Tibial artery (tissue), 4 donors: ENCODE results near the gene ADAMTS17.

ENCODE experiments used
- DNase-seq, 2 donors: peaks; one replicate each; pipeline ENCODE4 v3.0.0-alpha.2; 2019
- H3K27ac ChIP-seq, 2 donors: fragments of 200-600 bp; sonication (generic) in 1 of 2; 1 replicate in 1 of 2; 2 replicates in 1 of 2; pipeline ENCODE4 v1.5.1; 2018 to 2019; ENCODE audit warnings: mild to moderate bottlenecking in 1 of 2
- H3K27me3 ChIP-seq, 2 donors: fragments of 200-600 bp; sonication (generic) in 1 of 2; one replicate each; pipeline versions ENCODE4 v1.5.1 to v1.6.0; 2016 to 2019
- H3K36me3 ChIP-seq, 3 donors: fragments of 200-600 bp; sonication (generic) in 2 of 3; one replicate each; pipeline ENCODE4 v1.5.1; 2016 to 2019; ENCODE audit warnings: mild to moderate bottlenecking in 2 of 3
- H3K4me1 ChIP-seq, 4 donors: fragments of 200-600 bp; sonication (generic) in 2 of 4; 1 replicate in 3 of 4; 2 replicates in 1 of 4; pipeline ENCODE4 v1.5.1; 2016 to 2019
- H3K4me3 ChIP-seq, 2 donors: fragments of 200-600 bp; sonication (generic) in 1 of 2; 1 replicate in 1 of 2; 2 replicates in 1 of 2; pipeline ENCODE4 v1.5.1; 2018 to 2019; ENCODE audit warnings: mild to moderate bottlenecking in 2 of 2
- H3K9me3 ChIP-seq, 3 donors: fragments of 200-600 bp; sonication (generic) in 1 of 3; one replicate each; pipeline ENCODE4 v1.5.1; 2016 to 2019
- intact Hi-C: fragments of 100-400 bp; cut with DNase I; formaldehyde crosslinking; loops from one replicate; pipeline ENCODE4 v1.15.0; 2023; ENCODE audit warnings: low total_unique reads
- TF ChIP-seq, protein P1 (sequence below), 2 experiments: fragments of 200-600 bp in 1 of 2; fragments of 450-650 bp in 1 of 2; IDR thresholded peaks; one replicate each; pipeline ENCODE4 v1.5.1; 2017 to 2019; ENCODE audit warnings: antibody characterized with exemption in 2 of 2, mild to moderate bottlenecking in 1 of 2, moderate library complexity in 1 of 2

ADAMTS17 gene

DNA sequence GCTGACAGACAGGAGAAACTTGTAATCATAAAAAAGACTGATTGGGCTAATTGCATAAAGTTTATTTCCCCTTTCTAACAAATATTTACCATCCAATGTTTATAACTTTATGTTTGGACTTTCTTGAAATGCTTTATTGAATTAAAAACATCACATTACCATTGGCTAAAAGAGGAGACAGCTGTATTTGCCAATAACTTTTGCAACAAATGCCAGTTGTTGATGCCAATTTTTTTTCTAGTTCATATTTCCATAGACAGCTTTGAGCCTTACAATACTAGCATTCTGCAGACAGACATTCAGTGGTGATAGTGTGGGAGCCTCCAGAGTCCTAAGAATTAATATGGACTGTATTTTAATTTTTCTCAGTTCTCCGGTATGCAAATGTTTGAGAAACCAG is 198.4 kb downstream of the ADAMTS17 start:
- peaks cover 0 to 11% (median 6%) of the 10 kb centered on the region in 4 donors for H3K4me1 ChIP-seq
- DNase-seq, result no peak
- H3K9me3 ChIP-seq, result peaks cover 6 to 11% (median 7%) of the 10 kb centered on the region in 3 donors
- no peaks in the 10 kb centered on the region for H3K36me3 ChIP-seq
- TF ChIP-seq, protein P1, sequence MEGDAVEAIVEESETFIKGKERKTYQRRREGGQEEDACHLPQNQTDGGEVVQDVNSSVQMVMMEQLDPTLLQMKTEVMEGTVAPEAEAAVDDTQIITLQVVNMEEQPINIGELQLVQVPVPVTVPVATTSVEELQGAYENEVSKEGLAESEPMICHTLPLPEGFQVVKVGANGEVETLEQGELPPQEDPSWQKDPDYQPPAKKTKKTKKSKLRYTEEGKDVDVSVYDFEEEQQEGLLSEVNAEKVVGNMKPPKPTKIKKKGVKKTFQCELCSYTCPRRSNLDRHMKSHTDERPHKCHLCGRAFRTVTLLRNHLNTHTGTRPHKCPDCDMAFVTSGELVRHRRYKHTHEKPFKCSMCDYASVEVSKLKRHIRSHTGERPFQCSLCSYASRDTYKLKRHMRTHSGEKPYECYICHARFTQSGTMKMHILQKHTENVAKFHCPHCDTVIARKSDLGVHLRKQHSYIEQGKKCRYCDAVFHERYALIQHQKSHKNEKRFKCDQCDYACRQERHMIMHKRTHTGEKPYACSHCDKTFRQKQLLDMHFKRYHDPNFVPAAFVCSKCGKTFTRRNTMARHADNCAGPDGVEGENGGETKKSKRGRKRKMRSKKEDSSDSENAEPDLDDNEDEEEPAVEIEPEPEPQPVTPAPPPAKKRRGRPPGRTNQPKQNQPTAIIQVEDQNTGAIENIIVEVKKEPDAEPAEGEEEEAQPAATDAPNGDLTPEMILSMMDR (IDR thresholded peaks at IDR 0.05), result no peak
- no peak overlapping the region for H3K27ac ChIP-seq
- H3K4me3 ChIP-seq, result no peak overlapping the region
- intact Hi-C loops, result no loop called here
- H3K27me3 ChIP-seq, result no peaks in the 10 kb centered on the region

DNA sequence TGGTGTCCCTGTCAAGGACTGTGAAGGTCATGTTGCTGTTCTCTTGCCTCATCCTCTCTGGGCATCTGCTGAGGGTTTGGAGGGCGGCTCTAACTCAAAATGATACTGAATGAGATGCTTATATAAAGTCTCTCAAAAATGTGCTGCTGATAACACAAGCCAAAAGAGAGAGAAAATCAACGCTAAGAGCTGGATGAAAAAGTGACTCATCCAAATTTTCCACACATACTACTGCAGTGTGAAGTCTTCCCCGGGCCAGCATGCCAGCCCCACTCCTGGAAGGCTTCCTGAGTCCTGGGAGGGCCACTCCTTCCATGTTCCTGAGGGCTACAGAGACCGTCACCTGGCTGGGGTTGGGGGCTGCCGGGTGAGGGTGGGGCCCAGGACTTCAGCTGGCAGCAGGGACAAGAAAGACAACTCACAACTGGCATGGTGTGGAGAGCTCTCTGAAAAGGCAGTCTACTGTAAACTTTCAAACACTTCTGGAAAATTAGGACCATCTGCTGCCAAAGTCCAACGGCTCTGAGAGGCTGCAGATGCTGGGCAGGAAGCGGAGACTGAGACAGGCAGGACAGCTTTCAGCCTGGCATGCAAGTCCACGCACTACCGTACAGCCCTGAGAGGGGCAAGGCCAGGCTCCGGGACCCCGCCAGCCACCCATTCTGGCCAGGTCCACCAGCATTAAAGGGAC is 200.3 kb downstream of the ADAMTS17 start:
- Histone ChIP-seq H3K36me3 (no peaks in the 10 kb centered on the region), H3K4me3 (no peak overlapping the region), H3K27ac (no peak overlapping the region), H3K9me3 (no peaks in the 10 kb centered on the region), H3K4me1 (peaks cover 0 to 11% (median 6%) of the 10 kb centered on the region in 4 donors), H3K27me3 (no peaks in the 10 kb centered on the region)
- TF ChIP-seq, protein P1 (IDR thresholded peaks at IDR 0.05), result no peak
- intact Hi-C loops, result no loop called here
- DNase-seq, result no peak

DNA sequence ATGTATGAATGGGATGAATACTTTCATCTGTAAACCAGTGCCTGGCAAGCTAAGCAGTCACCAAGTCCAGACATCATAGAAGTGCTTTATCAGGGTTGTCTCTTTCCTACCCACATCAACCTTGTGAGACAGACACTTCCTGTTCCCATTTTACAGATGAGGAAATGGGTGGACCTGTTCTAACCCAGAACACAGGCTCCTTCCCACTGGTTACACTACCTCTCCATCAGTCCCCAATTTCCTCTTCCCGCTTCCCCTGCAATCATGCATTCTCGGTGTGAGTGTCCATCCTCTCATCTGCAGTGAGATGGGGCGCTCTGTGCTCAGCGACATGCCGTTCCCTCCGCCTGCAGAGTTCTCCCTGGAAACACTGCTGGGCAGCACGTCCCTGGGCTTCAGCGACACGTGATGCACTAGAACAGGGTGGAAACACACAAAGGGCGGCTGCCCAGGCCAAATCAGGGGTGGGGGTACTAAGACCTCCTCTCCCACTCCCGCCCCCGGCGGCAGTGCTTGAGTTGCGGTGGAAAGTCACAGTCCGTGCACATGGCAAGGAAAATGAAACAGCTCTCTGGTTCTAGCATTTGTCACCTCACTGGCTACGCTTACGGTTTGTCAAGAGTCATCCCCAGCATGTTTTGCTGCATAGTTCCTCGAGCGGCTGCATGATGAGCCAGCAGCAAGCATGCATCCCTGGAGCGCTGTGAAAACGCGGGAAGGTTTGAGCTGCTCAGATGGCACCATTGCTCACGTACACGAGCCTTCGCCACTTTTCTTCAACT is 201.1 kb downstream of the ADAMTS17 start:
- intact Hi-C loops, result no loop called here
- H3K27ac ChIP-seq, result no peak overlapping the region
- no peaks in the 10 kb centered on the region for H3K9me3 ChIP-seq
- no peaks in the 10 kb centered on the region for H3K36me3 ChIP-seq
- TF ChIP-seq, protein P1 (IDR thresholded peaks at IDR 0.05), result no peak
- no peaks in the 10 kb centered on the region for H3K27me3 ChIP-seq
- DNase-seq, result no peak
- no peak overlapping the region for H3K4me3 ChIP-seq
- H3K4me1 ChIP-seq, result peaks cover 0 to 11% (median 6%) of the 10 kb centered on the region in 4 donors

DNA sequence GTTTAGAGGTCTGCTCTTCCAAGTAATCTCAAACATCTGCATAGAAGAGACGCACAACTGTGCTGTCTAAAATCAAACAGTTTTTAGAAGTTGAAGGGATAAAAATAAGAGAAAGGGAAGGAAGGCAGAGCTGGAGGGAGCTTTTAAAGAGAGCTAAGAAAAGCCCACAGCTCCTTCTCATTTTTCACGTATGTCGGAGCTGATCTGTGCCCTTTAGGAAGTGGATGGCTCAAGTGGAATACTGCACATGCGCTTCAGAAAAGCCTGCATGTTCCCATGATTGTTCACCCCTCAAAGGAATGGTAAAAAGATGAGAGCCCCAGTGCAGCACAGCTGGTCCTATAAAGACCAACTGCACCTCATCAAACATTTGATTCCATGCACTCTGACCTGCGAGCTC is 207.2 kb downstream of the ADAMTS17 start:
- TF ChIP-seq, protein P1 (IDR thresholded peaks at IDR 0.05), result no peak
- Histone ChIP-seq H3K4me1 (no peaks in the 10 kb centered on the region), H3K27ac (no peak overlapping the region), H3K4me3 (no peak overlapping the region), H3K9me3 (no peaks in the 10 kb centered on the region), H3K36me3 (no peaks in the 10 kb centered on the region), H3K27me3 (no peaks in the 10 kb centered on the region)
- no peak for DNase-seq
- intact Hi-C loops, result loop anchor here (5.0 kb wide), 1 partner anchor 202 kb away; no protein-coding TSS in a partner anchor

DNA sequence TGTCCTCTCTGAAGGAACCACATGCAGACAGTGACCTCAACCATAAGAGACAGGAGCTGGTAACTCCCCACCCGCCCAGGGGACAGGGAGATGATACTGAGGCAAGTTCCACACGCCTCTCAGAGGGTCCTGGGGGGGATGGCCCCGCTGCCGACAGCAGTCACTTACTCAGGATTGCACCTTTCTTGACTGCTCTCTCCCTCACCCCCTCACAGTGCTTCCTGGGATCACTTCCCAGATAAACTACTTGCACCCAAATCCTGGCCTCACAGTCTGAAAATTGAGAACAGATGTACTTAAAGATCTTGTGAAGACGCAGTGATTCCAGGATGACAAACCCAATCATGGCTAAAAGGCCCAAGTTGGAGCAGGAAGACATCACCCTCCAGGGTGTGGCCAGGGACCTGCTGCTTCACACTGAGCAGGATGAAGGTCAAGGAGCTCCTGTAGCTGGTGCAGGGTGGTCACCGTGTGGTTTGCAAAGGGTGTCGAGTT is 207.6 kb downstream of the ADAMTS17 start:
- intact Hi-C loops, result loop anchor here (5.0 kb wide), 1 partner anchor 202 kb away; no protein-coding TSS in a partner anchor
- Histone ChIP-seq H3K36me3 (no peaks in the 10 kb centered on the region), H3K27ac (no peak overlapping the region), H3K4me1 (no peaks in the 10 kb centered on the region), H3K4me3 (no peak overlapping the region), H3K27me3 (no peaks in the 10 kb centered on the region), H3K9me3 (no peaks in the 10 kb centered on the region)
- TF ChIP-seq, protein P1 (IDR thresholded peaks at IDR 0.05), result no peak
- DNase-seq, result no peak
